Endothelial cell of umbilical vein (primary cell): ENCODE measurements around the gene MED26. TPM values are rescaled to one million over a fixed set of nuclear protein-coding genes. Genes with fewer than 3 reads are reported as not detected.

Experiments
- BruUV-seq: library from RNA; stranded (reverse); fragments of 400-500 nt; replicated peaks from 2 replicates; lab custom pipeline; 2021; lab: Mats Ljungman, UMichigan
- CTCF ChIA-PET: fragments of 300-600, 350-600 bp; sonication (Branson Sonifier 250); formaldehyde crosslinking; loops from one replicate; lab custom pipeline; 2021; ENCODE audit warnings: antibody characterized with exemption, inconsistent platforms; lab: Charles Lee
- POLR2A ChIA-PET: fragments of 300-600, 350-600 bp; sonication (Branson Sonifier 250); formaldehyde crosslinking; loops from one replicate; lab custom pipeline; 2021; ENCODE audit warnings: antibody characterized with exemption, inconsistent platforms; lab: Charles Lee
- DNase-seq: peaks from one replicate; pipeline ENCODE4 v3.0.0-alpha.2; 2011; ENCODE audit warnings: low read depth, low spot score
- FAIRE-seq: peaks from 2 replicates; lab custom pipeline; 2011; peaks lifted over from hg19 to GRCh38; lab: Jason Lieb, UNC
- H2AFZ ChIP-seq: 2 replicates; pipeline ENCODE4 v1.6.0; 2012; ENCODE audit warnings: low read depth, low read length, control low read depth, inconsistent platforms
- H3K27ac ChIP-seq: 2 replicates; pipeline ENCODE4 v1.5.1; 2011; ENCODE audit warnings: low read depth, mild to moderate bottlenecking, control low read depth, low read length, moderate library complexity; ENCODE audit not compliant: insufficient read depth
- H3K27me3 ChIP-seq, 2 experiments: 2 replicates each; pipeline versions ENCODE4 v1.6.0 to v1.6.1; 2011; ENCODE audit warnings: low read length in 2 of 2, mixed read lengths in 1 of 2; ENCODE audit not compliant: control insufficient read depth in 2 of 2, insufficient read depth in 2 of 2
- H3K36me3 ChIP-seq, 2 experiments: 2 replicates in 1 of 2; 3 replicates in 1 of 2; pipeline ENCODE4 v1.5.1; 2011; ENCODE audit warnings: low read length in 2 of 2, mild to moderate bottlenecking in 1 of 2, moderate library complexity in 1 of 2; ENCODE audit not compliant: control insufficient read depth in 2 of 2, insufficient read depth in 2 of 2; ENCODE audit errors: extremely low read depth in 1 of 2
- H3K4me1 ChIP-seq: 3 replicates; pipeline ENCODE4 v1.5.1; 2011; ENCODE audit warnings: mild to moderate bottlenecking, low read length; ENCODE audit not compliant: control insufficient read depth, insufficient read depth; ENCODE audit errors: extremely low read depth
- H3K4me2 ChIP-seq: 2 replicates; pipeline ENCODE4 v1.6.1; 2011; ENCODE audit warnings: low read length, control low read depth, mixed read lengths; ENCODE audit not compliant: insufficient read depth
- H3K4me3 ChIP-seq, 3 experiments: fragments of 200-600 bp in 1 of 3; sonication (generic), shearing (Covaris generic) in 1 of 3; replicated peaks in 1 of 3; 2 replicates each; pipeline ENCODE4 v1.5.1; 2011 to 2016; ENCODE audit warnings: control low read depth in 3 of 3, low read length in 3 of 3, mild to moderate bottlenecking in 2 of 3, inconsistent platforms in 1 of 3, low read depth in 1 of 3, moderate library complexity in 1 of 3; ENCODE audit not compliant: insufficient read depth in 1 of 3
- H3K79me2 ChIP-seq: 2 replicates; pipeline ENCODE4 v1.6.0; 2012; ENCODE audit warnings: low read length, inconsistent platforms; ENCODE audit not compliant: control insufficient read depth, insufficient read depth
- H3K9ac ChIP-seq: replicated peaks from 2 replicates; pipeline ENCODE3; 2011; ENCODE audit warnings: low read length, control low read depth; ENCODE audit not compliant: insufficient read depth; ENCODE audit errors: extremely low read depth
- H3K9me1 ChIP-seq: replicated peaks from 3 replicates; pipeline ENCODE4 v1.6.0; 2011; ENCODE audit warnings: mild to moderate bottlenecking, low read length; ENCODE audit not compliant: control insufficient read depth, insufficient read depth; ENCODE audit errors: extremely low read depth
- H3K9me3 ChIP-seq: replicated peaks from 2 replicates; pipeline ENCODE4 v1.5.1; 2012; ENCODE audit warnings: low read length, inconsistent platforms; ENCODE audit not compliant: control insufficient read depth, insufficient read depth
- H4K20me1 ChIP-seq: replicated peaks from 2 replicates; pipeline ENCODE3; 2011; ENCODE audit warnings: mild to moderate bottlenecking, low read length; ENCODE audit not compliant: control insufficient read depth, insufficient read depth; ENCODE audit errors: extremely low read depth
- CTCF ChIP-seq, 2 donors: IDR thresholded peaks; 1 replicate in 1 of 2; 2 replicates in 1 of 2; pipeline ENCODE4 v1.5.1; 2011; ENCODE audit warnings: low read length in 2 of 2, mild to moderate bottlenecking in 2 of 2, moderate library complexity in 2 of 2, control low read depth in 1 of 2, inconsistent platforms in 1 of 2, low read depth in 1 of 2; ENCODE audit not compliant: insufficient read depth in 1 of 2; ENCODE audit errors: extremely low read depth in 1 of 2
- EZH2 ChIP-seq: IDR thresholded peaks from 2 replicates; pipeline ENCODE4 v1.6.1; 2012; ENCODE audit warnings: borderline replicate concordance, low read depth, mild to moderate bottlenecking, moderate library complexity, low read length, inconsistent platforms; ENCODE audit not compliant: severe bottlenecking
- FOS ChIP-seq: IDR thresholded peaks from 2 replicates; pipeline ENCODE4 v1.6.1; 2011; ENCODE audit warnings: mild to moderate bottlenecking, low read length, moderate library complexity, borderline replicate concordance; ENCODE audit not compliant: insufficient read depth
- GATA2 ChIP-seq: IDR thresholded peaks from 2 replicates; pipeline ENCODE4 v1.7.0; 2011; ENCODE audit warnings: low read depth, mild to moderate bottlenecking, moderate library complexity, mixed read lengths, low read length; ENCODE audit not compliant: insufficient read length, insufficient read depth
- JUN ChIP-seq: IDR thresholded peaks from 2 replicates; pipeline ENCODE4 v1.6.1; 2011; ENCODE audit warnings: borderline replicate concordance, low read depth; ENCODE audit not compliant: insufficient read length, insufficient read depth
- MAX ChIP-seq: IDR thresholded peaks from 2 replicates; pipeline ENCODE4 v1.6.1; 2011; ENCODE audit not compliant: insufficient read depth, insufficient read length
- MYC ChIP-seq: IDR thresholded peaks from one replicate; pipeline ENCODE4 v1.6.1; 2011; ENCODE audit warnings: mild to moderate bottlenecking, low read depth, low read length
- POLR2A ChIP-seq: IDR thresholded peaks from 2 replicates; pipeline ENCODE4 v1.6.1; 2012; ENCODE audit warnings: low read depth, mild to moderate bottlenecking, control low read depth, low read length
- POLR2AphosphoS5 ChIP-seq: IDR thresholded peaks from 2 replicates; pipeline ENCODE4 v1.6.1; 2012; ENCODE audit warnings: low read depth, mild to moderate bottlenecking, control low read depth, low read length, moderate library complexity; ENCODE audit not compliant: insufficient read depth
- dilution Hi-C: fragments of 300-500 bp; cut with MboI; formaldehyde crosslinking; loops from one replicate; pipeline ENCODE4 v1.15.0; 2019; ENCODE audit warnings: low sequenced_read_pairs; ENCODE audit not compliant: extremely low pct_ligation_motif_present
- intact Hi-C: fragments of 100-400 bp; cut with micrococcal nuclease; formaldehyde crosslinking; loops from one replicate; pipeline ENCODE4 v1.10.0; 2022
- polyA plus RNA-seq, 4 experiments: library from polyadenylated mRNA; depleted of rRNA in 3 of 4; stranded (reverse) in 3 of 4; unstranded in 1 of 4; fragments of >200 nt; gene quantifications; 2 replicates each; pipeline versions ENCODE4 v1.2.1 to v1.2.3, GENCODE V29; 2011 to 2012; ENCODE audit warnings: missing spikeins in 1 of 4
- total RNA-seq: library from RNA; stranded (reverse); gene quantifications from 2 replicates; pipeline ENCODE4 v1.2.3, GENCODE V29; 2021

The MED26 gene
- total and polyA plus RNA-seq, 2 donors (not counting 3 experiments of a cell fraction or from before 2014, with no cell fraction given), result 5.6 to 13.4 TPM

- Histone ChIP-seq H3K27ac (no peak overlapping the region), H3K36me3 (peaks cover 0 to 16% of the 10 kb centered on the region in 2 experiments), H3K9ac (no peak overlapping the region), H3K9me3 (no peaks in the 10 kb centered on the region), H3K9me1 (no peaks in the 10 kb centered on the region), H2AFZ (no peak overlapping the region), H3K4me3 (no peak overlapping the region), H3K4me2 (no peak overlapping the region), H3K27me3 (no peaks in the 10 kb centered on the region), H3K79me2 (peaks cover 73% of the 10 kb centered on the region), H4K20me1 (no peaks in the 10 kb centered on the region), H3K4me1 (peaks cover 11% of the 10 kb centered on the region)
- TF ChIP-seq JUN, result no peak
- no peak for TF ChIP-seq MYC
- TF ChIP-seq MAX, result no peak
- BruUV-seq, result no TSS peak
- FAIRE-seq, result no peak
- DNase-seq, result no peak
- intact Hi-C loops, result no loop called here
- ChIA-PET POLR2A (no interaction called here), CTCF (interaction anchor here (1.8 kb wide), 1 partner anchor 9 kb away, joined by 10 read pairs; no protein-coding TSS in a partner anchor)
- dilution Hi-C loops, result no loop called here
Observed at GRCh38 chr19:16577531-16577985, 50.4 kb downstream of the MED26 start.

- FAIRE-seq, result no peak
- H3K27ac ChIP-seq, result no peak overlapping the region
- H2AFZ ChIP-seq, result no peak overlapping the region
- POLR2A ChIA-PET, result no interaction called here
- no peak overlapping the region for H3K4me2 ChIP-seq
- intact Hi-C loops, result no loop called here
- H3K4me1 ChIP-seq, result peaks cover 11% of the 10 kb centered on the region
- no peak overlapping the region for H3K9ac ChIP-seq
- dilution Hi-C loops, result no loop called here
- H3K36me3 ChIP-seq, result peaks cover 0 to 16% of the 10 kb centered on the region in 2 experiments
- BruUV-seq, result no TSS peak
- no peak for DNase-seq
- TF ChIP-seq MYC, result no peak
- no peak for TF ChIP-seq EZH2
- no peak for TF ChIP-seq POLR2AphosphoS5
- no peak for TF ChIP-seq MAX
- no peak for TF ChIP-seq JUN
- TF ChIP-seq GATA2, result no peak
- TF ChIP-seq CTCF (IDR thresholded peaks at IDR 0.05; ENCODE audit: extremely low read depth in 1 of 2, insufficient read depth in 1 of 2, low read depth in 1 of 2, low read length in 2 of 2), result no peak
- TF ChIP-seq FOS, result no peak
- no peak for TF ChIP-seq POLR2A
- H4K20me1 ChIP-seq, result no peaks in the 10 kb centered on the region
- H3K4me3 ChIP-seq, result no peak overlapping the region
- H3K79me2 ChIP-seq, result peaks cover 68% of the 10 kb centered on the region
- no peaks in the 10 kb centered on the region for H3K9me3 ChIP-seq
- CTCF ChIA-PET, result interaction anchor here (0.5 to 1.8 kb wide), 2 partner anchors 7 to 10 kb away, joined by 3 to 10 read pairs; no protein-coding TSS in a partner anchor
- no peaks in the 10 kb centered on the region for H3K27me3 ChIP-seq
- H3K9me1 ChIP-seq, result no peaks in the 10 kb centered on the region
Observed at GRCh38 chr19:16576690-16577530, 51.1 kb downstream of the MED26 start.
